Activated T-helper 17 cell treated with anti-CD3 and anti-CD28 coated beads, Interleukin-2, amount 50 U/mL, for 72 hours (primary cell): ENCODE results near the gene CKLF. TPM values are rescaled to one million over a fixed set of nuclear protein-coding genes. Genes with fewer than 3 reads are reported as not detected.

Source experiments
- ATAC-seq: fragments of 150-1000 bp; cut with Tn5 transposase; replicated peaks from 2 replicates; pipeline ENCODE4 v1.10.0; 2021; ENCODE audit warnings: mild to moderate bottlenecking, moderate library complexity
- H3K27ac Mint-ChIP-seq: one replicate; pipeline ENCODE4 v1.8.0; 2022; ENCODE audit warnings: mixed read lengths
- H3K27me3 Mint-ChIP-seq: one replicate; pipeline ENCODE4 v1.8.0; 2022; ENCODE audit warnings: mixed read lengths
- H3K36me3 Mint-ChIP-seq: one replicate; pipeline ENCODE4 v1.8.0; 2022; ENCODE audit warnings: low read depth, mild to moderate bottlenecking, mixed read lengths
- H3K4me1 Mint-ChIP-seq: one replicate; pipeline ENCODE4 v1.8.0; 2022; ENCODE audit warnings: mixed read lengths
- H3K4me3 Mint-ChIP-seq: one replicate; pipeline ENCODE4 v1.8.0; 2022; ENCODE audit warnings: mild to moderate bottlenecking, mixed read lengths
- H3K9me3 Mint-ChIP-seq: one replicate; pipeline ENCODE4 v1.8.0; 2022; ENCODE audit warnings: mixed read lengths
- total RNA-seq, 2 donors: library from RNA; stranded (reverse); gene quantifications; one replicate each; pipeline ENCODE4 v1.2.3, GENCODE V29; 2022

Gene CKLF, protein sequence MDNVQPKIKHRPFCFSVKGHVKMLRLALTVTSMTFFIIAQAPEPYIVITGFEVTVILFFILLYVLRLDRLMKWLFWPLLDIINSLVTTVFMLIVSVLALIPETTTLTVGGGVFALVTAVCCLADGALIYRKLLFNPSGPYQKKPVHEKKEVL
- total RNA-seq: 100 to 1,000 TPM; 117 to 155 TPM

- peak; percentile 76 for ATAC-seq
- Mint-ChIP-seq H3K4me3 (peak within 1 kb of the TSS; percentile 97), H3K9me3 (no peaks in the 10 kb centered on the region), H3K27ac (peak within 1 kb of the TSS; percentile 99), H3K27me3 (no peaks in the 10 kb centered on the region), H3K36me3 (peaks cover 56% of the 10 kb centered on the region), H3K4me1 (peaks cover 65% of the 10 kb centered on the region)
These were observed at the start of gene CKLF for GRCh38 chr16:66552286-66553177. TSS of gene CKLF (plus strand) at chr16:66552576. CDS start at chr16:66552716, 140 bp downstream.

DNA sequence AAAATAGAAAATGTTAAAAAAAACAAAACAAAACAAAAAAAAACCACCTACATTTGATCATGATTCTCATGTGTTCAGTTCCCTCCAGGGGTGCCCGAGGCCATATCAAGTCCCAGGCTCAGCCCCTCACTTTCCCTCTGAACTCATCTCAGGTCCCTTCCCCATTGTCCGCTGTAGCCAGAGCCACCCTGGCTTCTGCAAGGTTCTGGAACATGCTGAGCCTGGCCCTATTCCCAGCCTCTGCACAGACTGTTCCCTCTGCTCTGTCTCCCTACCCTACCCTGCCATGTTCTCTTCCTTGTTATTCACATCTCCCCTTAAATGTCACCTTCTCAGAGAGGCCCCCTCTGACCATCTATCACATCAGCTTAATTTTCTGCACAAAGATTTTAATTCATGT is 49.3 kb upstream of the CKLF start:
- H3K36me3 Mint-ChIP-seq: no peaks in the 10 kb centered on the region
- no peak overlapping the region for H3K27ac Mint-ChIP-seq
- peak overlapping the region; percentile 1 for H3K4me3 Mint-ChIP-seq
- no peaks in the 10 kb centered on the region for H3K27me3 Mint-ChIP-seq
- peaks cover 5% of the 10 kb centered on the region for H3K4me1 Mint-ChIP-seq
- H3K9me3 Mint-ChIP-seq: no peaks in the 10 kb centered on the region
- ATAC-seq: no peak

DNA sequence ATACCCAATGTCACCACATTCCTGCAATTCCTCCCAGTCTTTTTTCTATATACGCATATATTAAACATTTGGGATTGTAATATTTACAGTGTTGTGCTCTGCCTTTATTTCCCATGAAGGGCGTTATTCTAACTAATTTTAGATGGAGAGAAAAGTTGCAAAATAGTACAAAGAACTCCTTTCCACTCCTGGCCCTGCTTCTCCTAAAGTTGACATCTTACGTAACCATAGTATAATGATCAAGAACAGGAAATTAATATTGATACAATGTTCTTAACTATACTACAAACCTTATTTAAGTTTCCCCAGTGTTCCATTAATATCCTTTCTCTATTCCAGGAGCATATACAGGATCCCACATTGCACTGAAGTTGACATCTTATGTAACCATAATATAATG is 48.8 kb upstream of the CKLF start:
- no peaks in the 10 kb centered on the region for H3K27me3 Mint-ChIP-seq
- ATAC-seq: no peak
- H3K4me1 Mint-ChIP-seq: peaks cover 5% of the 10 kb centered on the region
- H3K36me3 Mint-ChIP-seq: no peaks in the 10 kb centered on the region
- H3K4me3 Mint-ChIP-seq: peak overlapping the region; percentile 1
- no peaks in the 10 kb centered on the region for H3K9me3 Mint-ChIP-seq
- no peak overlapping the region for H3K27ac Mint-ChIP-seq

GRCh38 chr16:66507731-66508239 is 44.6 kb upstream of the CKLF start:
- Mint-ChIP-seq H3K36me3 (no peaks in the 10 kb centered on the region), H3K27me3 (no peaks in the 10 kb centered on the region), H3K4me1 (peaks cover 10% of the 10 kb centered on the region), H3K27ac (no peak overlapping the region), H3K4me3 (no peak overlapping the region), H3K9me3 (no peaks in the 10 kb centered on the region)
- no peak for ATAC-seq

DNA sequence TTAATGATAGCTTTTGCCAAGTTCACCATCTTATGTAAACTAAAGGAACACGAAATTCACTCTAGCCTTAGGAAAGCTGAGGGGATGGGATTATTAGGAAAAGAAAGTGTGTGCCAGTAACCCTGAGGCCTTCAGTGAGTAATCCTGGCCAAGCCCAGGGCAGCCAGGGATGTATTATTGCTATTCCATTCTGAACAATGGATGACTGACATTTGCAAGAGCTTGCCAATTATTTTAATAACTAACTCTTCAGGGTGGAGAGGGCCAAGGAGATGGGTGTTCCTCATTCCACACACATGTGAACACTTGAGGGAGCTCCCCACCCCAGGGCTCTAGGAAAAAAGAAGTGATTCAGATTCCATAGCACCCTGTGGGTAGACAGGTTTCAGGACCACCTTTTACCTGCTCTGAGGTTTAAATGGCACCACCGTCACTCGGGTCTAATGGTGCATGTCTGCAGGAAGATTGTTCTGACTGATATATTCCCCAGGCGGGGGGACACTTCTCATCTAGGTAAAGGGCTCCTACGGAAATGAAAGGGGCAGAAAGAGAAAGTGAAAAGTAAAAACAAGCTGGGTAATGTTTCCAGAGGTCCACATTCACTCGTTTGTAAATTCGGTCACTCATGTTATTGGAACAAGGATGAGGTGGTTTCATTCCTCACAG is 44.0 kb upstream of the CKLF start:
- ATAC-seq: no peak
- H3K27ac Mint-ChIP-seq: no peak overlapping the region
- no peak overlapping the region for H3K4me3 Mint-ChIP-seq
- H3K4me1 Mint-ChIP-seq: peaks cover 6% of the 10 kb centered on the region
- H3K27me3 Mint-ChIP-seq: no peaks in the 10 kb centered on the region
- no peaks in the 10 kb centered on the region for H3K36me3 Mint-ChIP-seq
- no peaks in the 10 kb centered on the region for H3K9me3 Mint-ChIP-seq

GRCh38 chr16:66508914-66509496 is 43.4 kb upstream of the CKLF start:
- no peak overlapping the region for H3K4me3 Mint-ChIP-seq
- ATAC-seq: no peak
- H3K36me3 Mint-ChIP-seq: no peaks in the 10 kb centered on the region
- H3K27me3 Mint-ChIP-seq: no peaks in the 10 kb centered on the region
- H3K4me1 Mint-ChIP-seq: peaks cover 4% of the 10 kb centered on the region
- H3K27ac Mint-ChIP-seq: no peak overlapping the region
- no peaks in the 10 kb centered on the region for H3K9me3 Mint-ChIP-seq

DNA sequence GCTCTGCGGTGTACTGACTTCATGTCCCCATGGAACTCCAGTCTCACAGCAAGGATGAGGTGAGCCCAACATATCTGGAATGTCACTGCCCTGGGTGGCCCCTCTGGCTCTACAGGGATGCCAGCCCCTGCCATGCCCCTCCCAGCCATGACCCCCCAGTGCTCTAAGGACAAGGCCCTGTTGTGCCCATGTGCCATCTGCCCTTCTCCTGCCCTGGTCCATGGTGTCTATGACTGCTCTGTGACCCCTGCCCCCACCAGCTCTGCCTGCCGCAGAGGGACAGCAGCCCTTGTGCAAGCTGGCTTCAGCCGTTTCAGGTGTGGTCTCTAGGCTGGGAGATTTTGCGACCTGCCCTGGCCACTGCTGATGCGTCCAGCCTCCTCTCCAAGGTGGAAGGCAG is 42.8 kb upstream of the CKLF start:
- Mint-ChIP-seq H3K36me3 (no peaks in the 10 kb centered on the region), H3K27ac (no peak overlapping the region), H3K4me3 (no peak overlapping the region), H3K4me1 (peaks cover 4% of the 10 kb centered on the region), H3K27me3 (no peaks in the 10 kb centered on the region), H3K9me3 (no peaks in the 10 kb centered on the region)
- no peak for ATAC-seq

GRCh38 chr16:66510298-66510697 is 42.1 kb upstream of the CKLF start:
- Mint-ChIP-seq H3K36me3 (no peaks in the 10 kb centered on the region), H3K27ac (no peak overlapping the region), H3K27me3 (no peaks in the 10 kb centered on the region), H3K9me3 (no peaks in the 10 kb centered on the region), H3K4me3 (no peak overlapping the region), H3K4me1 (peaks cover 8% of the 10 kb centered on the region)
- no peak for ATAC-seq

- no peak overlapping the region for H3K4me3 Mint-ChIP-seq
- no peak for ATAC-seq
- H3K27me3 Mint-ChIP-seq: no peaks in the 10 kb centered on the region
- no peak overlapping the region for H3K27ac Mint-ChIP-seq
- H3K4me1 Mint-ChIP-seq: peaks cover 15% of the 10 kb centered on the region
- no peaks in the 10 kb centered on the region for H3K9me3 Mint-ChIP-seq
- H3K36me3 Mint-ChIP-seq: no peaks in the 10 kb centered on the region
These were observed 41.4 kb upstream of the CKLF start for GRCh38 chr16:66510711-66511601.

GRCh38 chr16:66511602-66512271 is 40.6 kb upstream of the CKLF start:
- Mint-ChIP-seq H3K4me1 (peaks cover 23% of the 10 kb centered on the region), H3K27ac (no peak overlapping the region), H3K27me3 (no peaks in the 10 kb centered on the region), H3K9me3 (no peaks in the 10 kb centered on the region), H3K4me3 (no peak overlapping the region), H3K36me3 (no peaks in the 10 kb centered on the region)
- ATAC-seq: no peak

DNA sequence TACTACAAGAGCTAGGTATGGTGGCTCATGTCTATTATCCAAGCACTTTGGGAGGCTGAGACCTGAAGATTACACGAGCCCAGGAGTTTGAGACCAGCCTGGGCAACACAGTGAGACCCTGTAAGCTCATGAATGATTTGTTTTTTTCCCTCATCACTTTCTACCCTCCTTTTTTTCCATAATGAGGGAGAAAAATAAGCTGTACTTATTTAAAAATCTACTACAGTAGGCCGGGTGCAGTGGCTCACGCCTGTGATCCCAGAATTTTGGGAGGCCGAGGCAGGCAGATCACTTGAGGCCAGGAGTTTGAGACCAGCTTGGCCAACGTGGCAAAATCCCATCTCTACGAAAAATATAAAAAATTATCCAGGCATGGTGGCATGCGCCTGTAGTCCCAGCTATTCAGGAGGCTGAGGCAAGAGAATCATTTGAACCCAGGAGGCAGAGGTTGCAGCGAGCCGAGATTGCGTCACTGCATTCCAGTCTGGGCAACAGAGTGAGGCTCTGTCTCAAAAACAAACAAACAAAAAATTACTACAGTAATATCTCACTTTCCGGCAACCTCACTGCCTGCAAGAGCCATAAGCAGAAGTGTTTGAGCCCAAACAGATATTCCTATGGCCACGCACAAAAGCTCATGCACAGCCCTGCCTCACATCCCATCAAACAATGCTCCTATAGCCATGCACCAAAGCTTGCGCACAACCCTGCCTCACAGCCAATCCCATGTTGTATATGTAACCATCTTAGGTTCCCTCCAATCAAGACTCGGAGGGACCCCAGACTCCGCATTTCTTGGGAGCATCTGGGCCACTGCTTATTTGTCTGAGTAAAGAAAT is 39.9 kb upstream of the CKLF start:
- no peak overlapping the region for H3K4me3 Mint-ChIP-seq
- peaks cover 30% of the 10 kb centered on the region for H3K4me1 Mint-ChIP-seq
- no peaks in the 10 kb centered on the region for H3K9me3 Mint-ChIP-seq
- no peak for ATAC-seq
- H3K36me3 Mint-ChIP-seq: no peaks in the 10 kb centered on the region
- H3K27ac Mint-ChIP-seq: peak overlapping the region; percentile 8
- H3K27me3 Mint-ChIP-seq: no peaks in the 10 kb centered on the region

DNA sequence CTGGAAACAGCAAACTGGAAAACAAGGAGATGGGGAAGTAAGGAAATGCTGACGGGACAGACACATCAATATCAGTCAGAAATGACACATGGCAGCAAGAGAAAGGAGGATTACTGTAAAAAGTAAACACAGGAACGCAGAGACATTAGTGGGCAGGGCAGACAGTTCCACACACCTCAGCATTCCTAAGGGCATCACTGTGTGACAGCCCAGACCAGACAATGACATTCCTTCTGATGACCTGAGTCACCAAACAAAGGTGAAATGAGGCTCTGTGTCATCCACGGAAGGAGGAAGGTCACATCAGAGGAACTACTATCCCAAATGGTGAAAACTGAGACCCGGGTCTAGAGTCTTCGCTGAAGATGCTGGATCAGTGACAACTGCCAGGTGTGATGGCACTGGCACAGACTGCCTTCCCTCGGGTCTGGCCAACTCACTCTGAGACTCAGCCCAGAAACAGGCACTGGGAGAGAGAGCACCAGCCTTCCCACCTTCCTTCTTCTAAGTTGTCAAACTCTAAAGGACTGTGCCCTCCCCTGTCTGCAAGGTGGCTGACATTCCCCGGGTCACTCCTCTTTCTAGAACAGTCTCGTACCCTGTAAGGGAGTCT is 39.2 kb upstream of the CKLF start:
- Mint-ChIP-seq H3K9me3 (no peaks in the 10 kb centered on the region), H3K4me3 (no peak overlapping the region), H3K27ac (peak overlapping the region; percentile 8), H3K4me1 (peaks cover 36% of the 10 kb centered on the region), H3K27me3 (no peaks in the 10 kb centered on the region), H3K36me3 (no peaks in the 10 kb centered on the region)
- no peak for ATAC-seq
